ENCODE results near the gene RRN3.
"Not testable (repeated sequence)": the region's sequence is repeated elsewhere in the genome, so short reads cannot be mapped to it uniquely, and the experiment has no call there.

Gene RRN3

DNA sequence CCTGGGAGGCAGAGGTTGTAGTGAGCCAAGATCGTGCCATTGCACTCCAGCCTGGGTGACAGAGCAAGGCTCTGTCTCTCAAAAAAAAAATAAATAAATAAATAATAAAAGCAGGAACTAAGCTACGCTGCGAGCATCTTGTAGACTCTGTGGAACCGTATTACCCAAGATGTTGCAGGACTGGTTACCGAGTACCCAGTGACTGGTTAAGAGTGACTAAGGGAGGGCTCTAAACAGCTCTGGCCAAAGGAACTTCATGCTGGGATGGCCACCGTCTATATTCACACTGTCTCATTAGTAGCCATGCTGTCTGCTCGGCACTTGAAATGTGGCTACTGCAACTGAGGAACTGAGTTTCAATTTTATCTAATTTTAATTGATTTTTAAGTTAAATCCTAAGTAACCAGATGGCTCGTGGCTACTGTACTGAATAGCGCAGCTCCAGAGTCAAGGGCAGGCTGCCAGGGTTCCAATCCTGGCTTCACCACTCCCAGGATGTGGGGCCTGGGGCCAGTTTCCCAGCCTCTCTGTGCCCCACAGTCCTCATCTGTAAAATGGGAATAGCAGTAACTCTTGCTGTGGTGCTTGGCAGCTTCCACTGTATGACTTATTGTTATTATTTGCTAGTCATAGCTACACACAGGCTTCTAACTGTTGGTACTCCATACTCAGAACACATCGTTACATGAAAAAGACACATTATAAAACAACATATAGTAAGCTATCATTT, 41.2 kb downstream of the RRN3 start:
- TF ChIP-seq, protein P1, sequence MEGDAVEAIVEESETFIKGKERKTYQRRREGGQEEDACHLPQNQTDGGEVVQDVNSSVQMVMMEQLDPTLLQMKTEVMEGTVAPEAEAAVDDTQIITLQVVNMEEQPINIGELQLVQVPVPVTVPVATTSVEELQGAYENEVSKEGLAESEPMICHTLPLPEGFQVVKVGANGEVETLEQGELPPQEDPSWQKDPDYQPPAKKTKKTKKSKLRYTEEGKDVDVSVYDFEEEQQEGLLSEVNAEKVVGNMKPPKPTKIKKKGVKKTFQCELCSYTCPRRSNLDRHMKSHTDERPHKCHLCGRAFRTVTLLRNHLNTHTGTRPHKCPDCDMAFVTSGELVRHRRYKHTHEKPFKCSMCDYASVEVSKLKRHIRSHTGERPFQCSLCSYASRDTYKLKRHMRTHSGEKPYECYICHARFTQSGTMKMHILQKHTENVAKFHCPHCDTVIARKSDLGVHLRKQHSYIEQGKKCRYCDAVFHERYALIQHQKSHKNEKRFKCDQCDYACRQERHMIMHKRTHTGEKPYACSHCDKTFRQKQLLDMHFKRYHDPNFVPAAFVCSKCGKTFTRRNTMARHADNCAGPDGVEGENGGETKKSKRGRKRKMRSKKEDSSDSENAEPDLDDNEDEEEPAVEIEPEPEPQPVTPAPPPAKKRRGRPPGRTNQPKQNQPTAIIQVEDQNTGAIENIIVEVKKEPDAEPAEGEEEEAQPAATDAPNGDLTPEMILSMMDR (IDR thresholded peaks at IDR 0.05; ENCODE audit: low read length, missing control alignments) = no peak
- DNase-seq (ENCODE audit: low read depth) = no peak
- H3K4me3 ChIP-seq (replicated peaks; ENCODE audit: low read depth, low read length) = no peak overlapping the region

DNA sequence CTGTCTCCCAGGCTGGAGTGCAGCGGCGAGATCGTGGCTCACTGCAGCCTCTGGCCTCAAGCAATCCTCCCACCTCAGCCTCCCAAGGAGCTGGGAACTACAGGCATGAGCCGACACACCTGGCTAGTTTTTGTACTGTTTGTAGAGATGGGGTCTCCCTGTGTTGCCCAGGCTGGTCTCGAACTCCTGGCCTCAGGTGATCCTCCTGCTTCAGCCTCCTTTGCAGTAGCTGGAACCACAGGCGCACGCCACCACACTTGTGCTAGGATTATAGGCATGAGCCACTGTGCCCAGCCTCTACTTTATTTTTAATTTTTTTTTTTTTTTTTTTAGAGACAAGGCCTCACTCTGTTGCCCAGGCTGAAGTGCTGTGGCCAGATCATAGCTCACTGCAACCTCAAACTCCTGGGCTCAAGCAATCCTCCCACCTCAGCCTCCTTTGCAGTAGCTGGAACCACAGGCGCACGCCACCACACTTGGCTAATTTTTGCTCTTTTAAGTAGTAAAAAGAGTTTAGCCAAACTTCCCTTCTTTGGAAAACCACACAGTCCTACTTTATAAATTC, 42.6 kb downstream of the RRN3 start:
- no peak for DNase-seq (ENCODE audit: low read depth)

GRCh38 chr16:15050440-15050839, 43.6 kb downstream of the RRN3 start:
- not testable (repeated sequence) for DNase-seq (ENCODE audit: low read depth); H3K4me3 ChIP-seq (replicated peaks; ENCODE audit: low read depth, low read length)

More for the DNA sequence above, 42.6 kb downstream of the RRN3 start:
- TF ChIP-seq, protein P1 (IDR thresholded peaks at IDR 0.05; ENCODE audit: low read length, missing control alignments) = no peak
- no peak overlapping the region for H3K4me3 ChIP-seq (replicated peaks; ENCODE audit: low read depth, low read length)

DNA sequence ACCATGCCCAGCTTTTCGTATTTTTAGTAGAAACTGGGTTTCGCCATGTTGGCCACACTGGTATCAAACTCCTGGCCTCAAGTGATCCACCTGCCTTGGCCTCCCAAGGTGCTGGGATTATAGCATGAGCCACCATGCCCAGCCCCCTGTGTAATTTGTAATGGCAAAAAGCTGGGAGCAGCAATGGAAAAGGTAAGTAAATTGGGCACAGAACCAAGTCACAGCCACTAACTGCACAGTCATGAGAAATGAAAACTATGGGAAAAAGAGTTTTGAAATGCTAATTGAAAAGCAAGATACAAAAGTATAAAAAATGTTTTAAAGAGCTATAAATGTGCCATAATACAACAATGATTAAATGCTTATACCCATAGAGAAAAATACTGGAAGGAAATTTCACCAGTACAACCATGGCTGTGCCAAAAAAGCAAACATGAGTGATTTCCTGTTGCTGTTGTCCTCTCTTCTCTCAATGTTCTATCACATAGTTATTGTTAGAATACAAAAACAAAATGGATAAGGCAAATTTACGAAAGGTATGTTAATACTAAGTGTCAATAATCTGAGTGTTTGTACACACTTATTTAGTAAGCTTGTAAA, 44.4 kb downstream of the RRN3 start:
- TF ChIP-seq, protein P1 (IDR thresholded peaks at IDR 0.05; ENCODE audit: low read length, missing control alignments) = no peak
- H3K4me3 ChIP-seq (replicated peaks; ENCODE audit: low read depth, low read length) = no peak overlapping the region
- peak; percentile 24 for DNase-seq (ENCODE audit: low read depth)

- H3K4me3 ChIP-seq (replicated peaks; ENCODE audit: low read depth, low read length) = no peak overlapping the region
- TF ChIP-seq, protein P1 (IDR thresholded peaks at IDR 0.05; ENCODE audit: low read length, missing control alignments) = no peak
- DNase-seq (ENCODE audit: low read depth) = no peak
Measured at GRCh38 chr16:15046692-15047376, 47.2 kb downstream of the RRN3 start.

- not testable (repeated sequence) for H3K4me3 ChIP-seq (replicated peaks; ENCODE audit: low read depth, low read length); DNase-seq (ENCODE audit: low read depth)
Measured at GRCh38 chr16:15045270-15045669, 48.8 kb downstream of the RRN3 start.

DNA sequence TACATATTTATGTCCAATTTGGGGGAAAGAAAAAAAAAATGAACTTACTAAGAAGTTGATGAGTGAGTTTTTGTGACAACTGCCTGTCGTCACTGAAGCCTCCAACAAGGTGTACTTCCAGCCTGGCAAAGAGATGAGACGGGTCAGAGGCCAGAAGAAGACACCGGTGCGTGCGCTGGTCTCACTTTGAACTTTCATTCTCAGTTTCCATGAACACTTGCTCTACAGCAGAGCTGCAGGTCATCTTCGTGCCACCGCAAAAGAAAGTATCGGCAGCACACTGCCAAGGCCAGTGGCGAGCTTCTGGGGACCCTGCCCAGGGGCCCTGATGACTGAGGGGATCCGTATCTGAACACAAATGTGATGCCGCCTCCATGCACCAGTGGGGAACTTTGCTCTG, 49.8 kb downstream of the RRN3 start:
- DNase-seq (ENCODE audit: low read depth) = no peak
- no peak overlapping the region for H3K4me3 ChIP-seq (replicated peaks; ENCODE audit: low read depth, low read length)
- TF ChIP-seq, protein P1 (IDR thresholded peaks at IDR 0.05; ENCODE audit: low read length, missing control alignments) = no peak

All from fibroblast of pulmonary artery (primary cell).